Measurements from ENCODE around the gene NXPH1.

NXPH1 gene

GRCh38 chr7:8509621-8510020 is 76.2 kb downstream of the NXPH1 start:
- no peak for DNase-seq

- no peak for DNase-seq
Observed at GRCh38 chr7:8511855-8512254, 78.4 kb downstream of the NXPH1 start.

- DNase-seq: no peak
Observed at GRCh38 chr7:8514781-8515519, 81.5 kb downstream of the NXPH1 start.

DNA sequence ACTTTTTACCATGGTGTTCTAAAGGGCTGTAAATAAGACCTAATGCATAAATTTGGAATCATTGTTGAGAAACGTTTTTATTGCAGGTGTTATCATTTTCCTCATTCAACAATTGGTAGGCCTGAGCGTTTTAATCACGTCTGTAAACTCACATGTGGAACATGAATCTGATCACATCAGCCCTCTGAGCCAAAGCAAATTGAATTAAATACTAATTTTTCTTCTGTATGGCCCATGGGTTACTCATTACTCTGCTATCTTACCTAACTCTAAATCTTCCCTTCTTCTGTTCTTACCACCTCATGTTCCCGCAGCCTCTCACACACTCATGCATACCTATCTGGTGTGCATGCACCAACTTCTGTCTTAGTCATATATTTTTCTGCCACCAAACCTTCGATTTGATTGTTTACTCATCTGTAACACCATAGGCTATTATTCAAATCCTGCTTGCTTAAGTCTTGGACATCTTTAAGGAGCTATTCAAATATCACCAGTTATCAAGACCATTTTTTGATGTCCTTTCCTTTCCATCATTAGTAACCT is 82.3 kb downstream of the NXPH1 start:
- DNase-seq: no peak

DNA sequence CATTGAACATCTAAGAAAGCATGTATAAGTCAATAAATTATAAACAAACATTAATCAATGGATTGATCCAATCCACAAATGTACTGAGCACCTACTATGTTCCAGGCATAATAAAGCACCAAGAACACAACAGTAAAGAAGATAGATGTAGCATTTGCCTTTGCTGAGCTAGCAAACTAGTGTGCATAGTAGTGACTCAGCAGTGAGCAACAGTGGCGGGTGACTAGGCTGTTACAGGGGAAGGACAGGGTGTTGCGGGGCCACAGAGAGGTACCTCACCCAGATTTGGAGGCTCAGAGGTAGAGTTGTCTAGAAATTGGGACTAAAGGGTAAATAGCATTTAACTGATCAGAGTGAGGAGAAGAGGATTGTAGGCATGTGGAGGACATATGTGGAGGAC is 83.6 kb downstream of the NXPH1 start:
- no peak for DNase-seq

DNA sequence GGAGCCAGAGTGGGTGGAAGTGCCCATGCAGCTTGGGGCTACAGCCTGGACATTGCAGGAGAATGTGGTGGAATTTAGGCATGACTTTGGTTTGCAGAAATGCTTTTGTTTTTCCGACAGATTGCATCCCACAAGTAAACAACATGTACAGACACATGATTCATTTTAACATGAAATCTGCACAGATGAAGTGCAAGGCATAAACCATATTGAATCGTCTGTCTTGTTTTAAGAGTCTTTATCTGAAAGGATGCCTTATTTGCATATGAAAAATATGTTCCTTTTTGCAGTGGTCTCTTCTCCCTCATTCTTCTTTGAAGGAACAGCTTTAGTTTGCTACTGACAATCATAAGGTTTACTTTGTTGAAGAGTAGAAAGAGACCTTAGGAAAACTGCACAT is 94.9 kb downstream of the NXPH1 start:
- DNase-seq: no peak

DNA sequence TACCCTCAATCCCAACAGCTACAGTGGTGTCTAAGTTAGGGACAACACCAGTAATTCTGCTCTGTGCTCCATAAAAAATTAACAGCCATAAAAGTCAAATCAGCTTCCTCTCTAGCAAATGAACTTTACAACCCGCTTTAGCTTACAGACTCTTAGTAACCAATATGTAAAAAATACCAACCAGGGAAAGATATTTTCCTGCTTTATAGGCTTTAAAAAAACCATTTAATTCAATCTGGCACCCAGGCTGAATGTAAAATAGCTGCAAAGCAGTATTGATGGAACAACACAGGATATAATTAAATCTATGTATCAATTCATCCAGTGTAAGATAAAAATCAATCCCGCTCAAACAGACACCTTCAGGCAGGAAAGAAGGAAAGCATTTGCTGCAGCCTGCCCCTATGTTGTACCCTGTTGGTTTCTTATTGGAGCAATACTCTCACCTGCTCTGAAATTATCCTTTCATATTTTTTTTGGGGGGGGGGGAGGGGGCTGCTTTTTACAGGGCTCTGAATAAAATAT is 98.6 kb downstream of the NXPH1 start:
- no peak for DNase-seq

DNA sequence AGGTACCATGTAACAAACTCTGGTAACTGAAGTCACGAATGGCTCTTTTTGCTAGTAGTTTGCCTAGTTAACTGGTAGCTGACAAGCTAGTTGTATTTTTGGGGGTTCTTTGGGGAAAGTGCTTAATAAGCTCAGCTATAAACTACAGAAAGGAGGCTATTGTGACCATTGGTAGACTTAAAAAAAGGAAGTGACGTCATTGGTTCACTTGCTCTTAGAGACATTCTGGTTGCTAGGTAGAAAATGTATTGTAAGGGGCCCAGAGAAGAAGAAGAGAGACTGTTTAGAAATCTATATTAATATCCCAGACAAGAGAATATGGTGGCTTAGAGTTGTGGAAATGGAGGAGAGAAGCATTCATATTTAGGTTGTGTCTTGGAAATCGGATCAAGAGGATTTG is 103.0 kb downstream of the NXPH1 start:
- DNase-seq: no peak

- no peak for DNase-seq
Observed at GRCh38 chr7:8549046-8549445, 115.6 kb downstream of the NXPH1 start.

GRCh38 chr7:8560501-8560900 is 127.1 kb downstream of the NXPH1 start:
- DNase-seq: no peak

DNA sequence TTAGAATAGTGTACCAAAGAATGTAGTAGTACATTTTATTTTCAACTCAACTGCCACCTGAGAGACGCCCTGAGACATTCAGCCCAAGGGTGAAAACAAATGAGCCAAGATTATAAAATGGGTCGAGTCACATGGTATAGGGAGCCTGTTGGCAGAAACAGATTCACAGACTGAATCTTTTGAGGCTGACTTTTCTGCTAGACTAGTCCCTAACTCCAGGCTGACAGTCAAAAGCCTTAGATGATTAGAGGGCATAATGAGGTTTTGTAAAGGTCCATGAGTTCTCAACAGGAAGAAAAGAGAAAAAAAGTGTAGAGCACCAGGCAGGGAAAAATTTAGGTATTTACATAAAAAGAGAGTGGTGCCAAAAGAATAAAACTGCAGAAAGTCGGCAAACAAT is 128.0 kb downstream of the NXPH1 start:
- DNase-seq: no peak

DNA sequence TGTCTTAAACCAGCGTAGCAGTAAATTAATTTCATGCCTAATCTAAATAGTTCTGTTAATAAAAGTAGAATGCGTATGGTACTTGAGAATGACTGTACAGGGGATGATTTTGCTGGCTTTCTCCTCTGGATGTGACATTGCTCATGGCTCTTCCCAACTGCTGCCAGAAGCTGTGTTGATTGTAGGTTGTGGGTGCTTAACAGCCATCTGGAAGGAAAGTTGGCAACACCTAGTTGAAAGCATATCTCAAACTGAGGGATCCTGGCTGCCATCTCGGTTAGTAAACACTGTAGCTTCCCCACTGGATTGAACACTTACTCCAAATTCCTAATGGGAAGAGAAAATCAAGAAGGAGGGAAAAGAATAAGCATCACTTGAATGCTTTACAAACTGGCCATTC is 130.9 kb downstream of the NXPH1 start:
- DNase-seq: no peak

DNA sequence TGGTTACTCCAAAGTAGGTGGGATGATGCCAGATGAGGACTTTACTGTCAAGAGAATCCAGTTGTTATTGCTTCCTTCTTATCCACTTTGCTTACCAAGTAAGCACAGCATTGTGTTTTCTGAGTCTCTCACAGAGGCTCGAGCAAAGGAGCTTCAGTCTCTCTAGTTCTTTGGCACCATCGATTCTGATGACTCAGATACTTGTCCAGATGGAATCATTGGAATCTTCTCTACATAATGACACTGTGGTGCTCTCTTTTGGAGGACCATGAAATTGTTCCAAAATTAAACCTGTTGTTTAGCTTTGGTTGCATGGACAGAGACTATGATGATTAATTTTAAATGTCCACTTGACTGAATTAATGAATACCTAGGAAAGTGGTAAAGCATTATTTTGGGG is 132.6 kb downstream of the NXPH1 start:
- DNase-seq: no peak

GRCh38 chr7:8567626-8568025 is 134.2 kb downstream of the NXPH1 start:
- DNase-seq: no peak

GRCh38 chr7:8579661-8580194 is 146.3 kb downstream of the NXPH1 start:
- no peak for DNase-seq

- no peak for DNase-seq
Observed at GRCh38 chr7:8581842-8582241, 148.4 kb downstream of the NXPH1 start.

- DNase-seq: no peak
Observed at GRCh38 chr7:8582728-8583127, 149.3 kb downstream of the NXPH1 start.

DNA sequence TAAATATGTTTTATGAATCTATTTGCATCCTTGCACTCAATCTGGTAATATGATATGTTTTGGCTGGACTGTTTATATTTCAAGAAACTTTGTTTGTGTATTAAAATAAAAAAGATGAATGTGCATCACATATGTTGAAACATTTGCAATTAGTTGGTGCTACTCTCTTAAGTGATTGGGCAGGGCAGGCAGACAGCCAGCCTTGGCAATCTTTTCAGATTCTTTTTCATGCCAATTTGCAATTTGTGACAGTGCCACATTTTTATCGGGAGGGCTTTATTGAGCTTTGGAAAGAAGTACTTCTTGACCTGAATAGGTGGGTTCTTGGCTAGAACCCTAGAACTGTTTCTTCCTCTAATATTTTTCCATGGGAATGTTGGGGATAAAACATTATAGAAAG is 152.2 kb downstream of the NXPH1 start:
- DNase-seq: no peak

GRCh38 chr7:8590225-8590624 is 156.8 kb downstream of the NXPH1 start:
- no peak for DNase-seq

GRCh38 chr7:8590791-8591190 is 157.4 kb downstream of the NXPH1 start:
- no peak for DNase-seq

DNA sequence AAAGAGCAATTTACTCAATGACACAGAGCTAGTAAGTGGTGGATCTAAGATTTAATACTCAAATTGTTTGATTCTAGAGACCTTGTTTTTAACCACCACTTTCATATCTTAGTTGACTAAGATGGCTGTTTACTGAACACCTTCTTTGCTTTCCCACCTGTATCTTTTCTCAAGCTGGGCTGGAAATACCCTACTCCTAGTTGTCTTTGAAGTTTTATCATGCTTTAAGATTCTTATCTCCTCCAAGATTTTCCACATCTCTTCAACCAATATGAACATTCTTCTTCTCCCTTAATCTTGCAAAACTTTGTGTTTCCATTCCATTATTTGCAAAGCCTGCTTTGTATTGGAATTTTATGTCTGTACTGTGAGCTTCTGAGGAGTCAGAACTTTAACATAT is 157.9 kb downstream of the NXPH1 start:
- no peak for DNase-seq

- DNase-seq: no peak
Observed at GRCh38 chr7:8592167-8592566, 158.8 kb downstream of the NXPH1 start.

GRCh38 chr7:8594115-8594514 is 160.7 kb downstream of the NXPH1 start:
- no peak for DNase-seq

DNA sequence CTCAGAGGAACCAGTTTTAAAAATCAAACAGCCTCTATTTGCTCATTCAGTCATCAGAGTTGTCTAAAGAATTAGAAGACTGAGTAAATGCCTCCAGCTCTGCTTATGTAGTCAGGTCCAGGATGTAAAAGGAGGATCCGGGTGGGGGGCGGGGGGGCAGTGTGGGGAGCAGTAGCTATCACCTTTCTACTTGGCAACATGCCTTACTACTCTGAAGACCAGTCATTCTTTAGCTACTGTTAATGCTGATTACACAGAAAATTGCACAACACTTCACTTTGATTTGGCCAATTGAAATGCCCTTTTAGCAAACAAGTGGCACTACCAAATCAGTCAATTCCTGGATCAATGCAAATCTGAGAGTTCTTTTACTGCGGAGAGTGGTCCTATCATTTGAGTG is 164.2 kb downstream of the NXPH1 start:
- DNase-seq: no peak

- no peak for DNase-seq
Observed at GRCh38 chr7:8601121-8601520, 167.7 kb downstream of the NXPH1 start.
